ENCODE results near the gene KIAA0513.

The KIAA0513 gene

DNA sequence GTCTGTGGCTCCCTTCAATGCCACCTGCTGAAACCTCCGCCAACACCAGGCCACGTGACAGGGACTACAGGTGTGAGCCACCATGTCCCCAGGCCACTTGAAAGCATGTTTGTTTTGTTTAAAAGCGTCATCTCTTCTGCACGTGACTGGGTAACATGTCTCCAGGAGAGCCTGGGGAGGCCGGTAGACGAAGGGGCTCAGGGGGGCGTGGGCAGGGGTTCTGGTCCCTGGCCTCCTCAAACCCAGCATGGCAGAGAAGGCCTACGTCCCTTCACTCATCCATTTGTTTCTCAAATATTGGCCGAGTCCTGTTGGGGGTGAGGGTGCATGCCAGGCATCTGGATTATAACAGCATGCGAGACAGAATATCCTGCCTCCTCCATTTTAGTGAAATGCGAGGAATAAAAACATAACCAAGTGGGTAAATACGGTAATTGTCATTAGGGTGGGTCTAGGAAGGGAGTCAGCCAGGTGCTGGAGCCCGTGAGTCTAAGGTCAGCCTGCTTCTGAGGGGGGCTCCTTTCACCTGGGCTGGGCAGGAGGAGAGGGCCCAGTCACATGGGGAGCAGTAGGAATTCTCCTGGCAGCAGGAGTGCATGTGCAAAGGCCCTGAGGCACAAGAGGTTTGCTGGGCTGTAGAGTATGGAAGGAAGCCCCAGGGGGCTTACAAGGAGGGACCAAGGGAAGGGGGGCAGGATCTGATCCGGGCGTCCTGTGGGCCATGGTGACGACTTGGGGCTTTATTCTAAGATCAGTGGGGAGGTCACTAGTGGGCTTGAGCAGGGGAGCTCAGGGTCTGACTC is 111.4 kb downstream of the KIAA0513 start:
- no peak overlapping the region for H3K4me3 ChIP-seq (ENCODE audit: low read length, poor library complexity, severe bottlenecking)
- no peak overlapping the region for H3K9ac ChIP-seq (ENCODE audit: low read depth, low read length, poor library complexity, severe bottlenecking)
- H3K4me1 ChIP-seq (ENCODE audit: insufficient read depth, low read length, poor library complexity, severe bottlenecking): no peaks in the 10 kb centered on the region
- no peak overlapping the region for H3K4me2 ChIP-seq (ENCODE audit: low read depth, low read length, poor library complexity, severe bottlenecking)
- no peaks in the 10 kb centered on the region for H3K36me3 ChIP-seq (ENCODE audit: insufficient read depth, low read length)
- no peak overlapping the region for H2AFZ ChIP-seq (ENCODE audit: low read length)
- H3K27me3 ChIP-seq (ENCODE audit: insufficient read depth, low read length, poor library complexity, severe bottlenecking): no peaks in the 10 kb centered on the region
- no peaks in the 10 kb centered on the region for H3K79me2 ChIP-seq (ENCODE audit: insufficient read depth, low read length)
- no peaks in the 10 kb centered on the region for H4K20me1 ChIP-seq (ENCODE audit: insufficient read depth, low read length, poor library complexity, severe bottlenecking)
- no peaks in the 10 kb centered on the region for H3K9me2 ChIP-seq (replicated peaks; ENCODE audit: low read depth, low read length)
- no peaks in the 10 kb centered on the region for H3F3A ChIP-seq (ENCODE audit: low read depth)
- TF ChIP-seq CTCF (conservative IDR thresholded peaks at IDR 0.05; ENCODE audit: low read length): no peak
- TF ChIP-seq EZH2phosphoT487 (IDR thresholded peaks at IDR 0.05; ENCODE audit: borderline replicate concordance): no peak
- H3K9me3 ChIP-seq (ENCODE audit: insufficient read depth, low read depth, low read length): no peaks in the 10 kb centered on the region

- H3K9me2 ChIP-seq (replicated peaks; ENCODE audit: low read depth, low read length): no peaks in the 10 kb centered on the region
Observed at GRCh38 chr16:85139881-85140339, 112.3 kb downstream of the KIAA0513 start.

DNA sequence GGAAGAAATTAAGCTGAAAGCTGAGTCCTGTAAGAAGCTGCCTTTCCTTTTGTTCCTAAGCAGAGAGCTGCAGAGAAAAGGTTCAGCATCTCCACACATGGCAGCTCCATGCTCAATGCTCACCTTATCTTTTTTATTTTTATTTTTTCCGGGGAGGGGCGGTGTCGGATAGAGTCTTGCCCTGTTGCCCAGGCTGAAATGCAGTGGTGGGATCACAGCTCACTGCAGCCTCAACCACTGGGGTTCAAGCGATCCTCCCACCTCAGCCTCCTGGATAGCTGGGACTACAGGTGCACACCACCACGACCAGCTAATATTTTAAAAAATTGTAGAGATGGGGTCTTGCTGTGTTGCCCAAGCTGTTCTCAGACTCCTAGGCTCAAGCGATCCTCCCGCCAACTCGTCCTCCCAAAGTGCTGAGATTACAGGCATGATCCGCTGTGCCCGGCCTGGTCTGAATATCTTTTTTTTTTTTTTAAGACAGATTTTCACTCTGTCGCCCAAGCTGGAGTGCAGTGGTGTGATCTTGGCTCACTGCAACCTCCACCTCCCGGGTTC is 112.9 kb downstream of the KIAA0513 start:
- no peak overlapping the region for H2AFZ ChIP-seq (ENCODE audit: low read length)
- H3K4me3 ChIP-seq (ENCODE audit: low read length, poor library complexity, severe bottlenecking): no peak overlapping the region
- TF ChIP-seq EZH2phosphoT487 (IDR thresholded peaks at IDR 0.05; ENCODE audit: borderline replicate concordance) (no peak), CTCF (conservative IDR thresholded peaks at IDR 0.05; ENCODE audit: low read length) (no peak)
- no peaks in the 10 kb centered on the region for H3K4me1 ChIP-seq (ENCODE audit: insufficient read depth, low read length, poor library complexity, severe bottlenecking)
- H3K79me2 ChIP-seq (ENCODE audit: insufficient read depth, low read length): no peaks in the 10 kb centered on the region
- H3K4me2 ChIP-seq (ENCODE audit: low read depth, low read length, poor library complexity, severe bottlenecking): no peak overlapping the region
- no peaks in the 10 kb centered on the region for H3K36me3 ChIP-seq (ENCODE audit: insufficient read depth, low read length)
- no peaks in the 10 kb centered on the region for H3K27me3 ChIP-seq (ENCODE audit: insufficient read depth, low read length, poor library complexity, severe bottlenecking)
- no peak overlapping the region for H3K9ac ChIP-seq (ENCODE audit: low read depth, low read length, poor library complexity, severe bottlenecking)
- H3K9me2 ChIP-seq (replicated peaks; ENCODE audit: low read depth, low read length): no peaks in the 10 kb centered on the region
- H3F3A ChIP-seq (ENCODE audit: low read depth): no peaks in the 10 kb centered on the region
- no peaks in the 10 kb centered on the region for H3K9me3 ChIP-seq (ENCODE audit: insufficient read depth, low read depth, low read length)
- no peaks in the 10 kb centered on the region for H4K20me1 ChIP-seq (ENCODE audit: insufficient read depth, low read length, poor library complexity, severe bottlenecking)

More at GRCh38 chr16:85139881-85140339, 112.3 kb downstream of the KIAA0513 start:
- Histone ChIP-seq H3K27me3 (ENCODE audit: insufficient read depth, low read length, poor library complexity, severe bottlenecking) (no peaks in the 10 kb centered on the region), H2AFZ (ENCODE audit: low read length) (no peak overlapping the region), H3K4me3 (ENCODE audit: low read length, poor library complexity, severe bottlenecking) (no peak overlapping the region), H3K9me3 (ENCODE audit: insufficient read depth, low read depth, low read length) (no peaks in the 10 kb centered on the region), H3K9ac (ENCODE audit: low read depth, low read length, poor library complexity, severe bottlenecking) (no peak overlapping the region), H3K4me1 (ENCODE audit: insufficient read depth, low read length, poor library complexity, severe bottlenecking) (no peaks in the 10 kb centered on the region), H4K20me1 (ENCODE audit: insufficient read depth, low read length, poor library complexity, severe bottlenecking) (no peaks in the 10 kb centered on the region), H3K4me2 (ENCODE audit: low read depth, low read length, poor library complexity, severe bottlenecking) (no peak overlapping the region), H3K36me3 (ENCODE audit: insufficient read depth, low read length) (no peaks in the 10 kb centered on the region), H3K79me2 (ENCODE audit: insufficient read depth, low read length) (no peaks in the 10 kb centered on the region), H3F3A (ENCODE audit: low read depth) (no peaks in the 10 kb centered on the region)
- TF ChIP-seq EZH2phosphoT487 (IDR thresholded peaks at IDR 0.05; ENCODE audit: borderline replicate concordance) (no peak), CTCF (conservative IDR thresholded peaks at IDR 0.05; ENCODE audit: low read length) (no peak)
